ENCODE data around the gene SLC17A2.

GRCh38 chr6:25959890-25960536, 29.5 kb upstream of the SLC17A2 start:
- no peak for TF ChIP-seq CTCF (conservative IDR thresholded peaks at IDR 0.05; ENCODE audit: low read depth in 2 of 2)
- TF ChIP-seq EZH2 (IDR thresholded peaks at IDR 0.05; ENCODE audit: low read depth, unreplicated experiment): no peak
- no peak for TF ChIP-seq CREB1 (CRISPR knock-in tag; IDR thresholded peaks at IDR 0.05; ENCODE audit: low read depth)
- no peak for TF ChIP-seq POLR2AphosphoS5 (IDR thresholded peaks at IDR 0.05; ENCODE audit: low read depth)
- TF ChIP-seq EZH2phosphoT487 (IDR thresholded peaks at IDR 0.05; ENCODE audit: unreplicated experiment): no peak
- no peak for TF ChIP-seq ZNF114 (CRISPR knock-in tag; IDR thresholded peaks at IDR 0.05)
- TF ChIP-seq REST (IDR thresholded peaks at IDR 0.05; ENCODE audit: unreplicated experiment): no peak
